ENCODE data around the gene SDK1. TPM values are rescaled to one million over a fixed set of nuclear protein-coding genes. Genes with fewer than 3 reads are reported as not detected.

The SDK1 gene
- total RNA-seq, 1 experiment from 2014 or later: 9.3 TPM

GRCh38 chr7:3649678-3650440, 348.8 kb downstream of the SDK1 start (continued):
- TF ChIP-seq CREM (CRISPR knock-in tag; IDR thresholded peaks at IDR 0.05) (no peak), PRRX2 (CRISPR knock-in tag; IDR thresholded peaks at IDR 0.05) (no peak), CDX4 (CRISPR knock-in tag; IDR thresholded peaks at IDR 0.05; ENCODE audit: borderline replicate concordance) (no peak), JUN (CRISPR knock-in tag; IDR thresholded peaks at IDR 0.05) (no peak)

GRCh38 chr7:3650844-3651243, 349.8 kb downstream of the SDK1 start:
- Mint-ChIP-seq H3K4me1 (peaks cover 13% of the 10 kb centered on the region), H3K36me3 (no peaks in the 10 kb centered on the region; the same call in 1 of the 2 replicates), H3K27ac (no peak overlapping the region), H3K27me3 (ENCODE audit: low read depth) (no peaks in the 10 kb centered on the region), H3K4me3 (no peak overlapping the region), H3K9me3 (peaks cover 3% of the 10 kb centered on the region; the same call in 1 of the 2 replicates)
- DNase-seq (ENCODE audit: low spot score) (no peak), ATAC-seq (no peak)
- CTCF ChIA-PET: no interaction called here
- TF ChIP-seq ATF3 (CRISPR knock-in tag; conservative IDR thresholded peaks at IDR 0.05) (no peak), NR2C2 (CRISPR knock-in tag; IDR thresholded peaks at IDR 0.05) (no peak), ZNF138 (CRISPR knock-in tag; conservative IDR thresholded peaks at IDR 0.05) (no peak), USF1 (CRISPR knock-in tag; IDR thresholded peaks at IDR 0.05) (no peak), IRF1 (CRISPR knock-in tag; IDR thresholded peaks at IDR 0.05) (no peak), ZNF281 (CRISPR knock-in tag; IDR thresholded peaks at IDR 0.05) (no peak), FOXP4 (CRISPR knock-in tag; IDR thresholded peaks at IDR 0.05) (no peak), ETV6 (CRISPR knock-in tag; IDR thresholded peaks at IDR 0.05) (no peak), CTCF (IDR thresholded peaks at IDR 0.05) (no peak)
- POLR2A ChIA-PET: no interaction called here

GRCh38 chr7:3655635-3656034, 354.6 kb downstream of the SDK1 start:
- ATAC-seq (no peak), DNase-seq (ENCODE audit: low spot score) (no peak)
- H3K9me3 Mint-ChIP-seq: peaks cover 3% of the 10 kb centered on the region; the same call in 1 of the 2 replicates
- TF ChIP-seq NR3C1 (CRISPR knock-in tag; conservative IDR thresholded peaks at IDR 0.05; ENCODE audit: low read depth) (no peak), TP53 (CRISPR knock-in tag; IDR thresholded peaks at IDR 0.05) (no peak), ZNF396 (CRISPR knock-in tag; IDR thresholded peaks at IDR 0.05; ENCODE audit: borderline replicate concordance) (no peak)
- H3K36me3 Mint-ChIP-seq: no peaks in the 10 kb centered on the region; the same call in 1 of the 2 replicates
- H3K27ac Mint-ChIP-seq: no peak overlapping the region
- H3K4me3 Mint-ChIP-seq: no peak overlapping the region
- H3K4me1 Mint-ChIP-seq: peaks cover 13% of the 10 kb centered on the region
- ChIA-PET POLR2A (no interaction called here), CTCF (no interaction called here)
- H3K27me3 Mint-ChIP-seq (ENCODE audit: low read depth): no peaks in the 10 kb centered on the region

Measured in WTC11 (cell line).